Body of pancreas (tissue), 4 donors: ENCODE data around the gene OTUD4. TPM values are rescaled to one million over a fixed set of nuclear protein-coding genes. Genes with fewer than 3 reads are reported as not detected.

Source experiments
- ATAC-seq: fragments of 150-250 bp; one replicate; pipeline ENCODE4 v1.9.1; 2016
- DNase-seq, 4 donors: peaks; one replicate each; pipeline ENCODE4 v3.0.0-alpha.2; 2019
- H3K27ac ChIP-seq, 4 donors: fragments of 200-600 bp; sonication (generic); 1 replicate in 3 of 4; 2 replicates in 1 of 4; pipeline versions ENCODE4 v1.5.1 to v1.6.1; 2016 to 2019; ENCODE audit warnings: mild to moderate bottlenecking in 1 of 4, mixed read lengths in 1 of 4, moderate library complexity in 1 of 4
- H3K27me3 ChIP-seq, 2 donors: fragments of 200-600 bp; sonication (generic); one replicate each; pipeline ENCODE4 v1.6.0; 2016; ENCODE audit warnings: mild to moderate bottlenecking in 1 of 2
- H3K36me3 ChIP-seq, 2 donors: fragments of 200-600 bp; sonication (generic); replicated peaks in 1 of 2; 2 replicates each; pipeline ENCODE4 v1.5.1; 2016; ENCODE audit warnings: low read depth in 2 of 2; ENCODE audit not compliant: insufficient read depth in 1 of 2
- H3K4me1 ChIP-seq: fragments of 200-600 bp; sonication (generic); one replicate; pipeline ENCODE4 v1.6.0; 2016
- H3K4me3 ChIP-seq, 2 donors: fragments of 200-600 bp; sonication (generic); 1 replicate in 1 of 2; 2 replicates in 1 of 2; pipeline ENCODE4 v1.5.1; 2016 to 2019
- H3K9me3 ChIP-seq, 3 donors: fragments of 200-600 bp; sonication (generic); 1 replicate in 2 of 3; 2 replicates in 1 of 3; pipeline ENCODE4 v1.5.1; 2016
- CTCF ChIP-seq, 7 experiments: fragments of 450-650 bp in 4 of 7; fragments of 200-600 bp in 3 of 7; sonication (generic) in 3 of 7; IDR thresholded peaks; one replicate each; pipeline ENCODE4 v1.5.1; 2016 to 2019; ENCODE audit warnings: antibody characterized with exemption in 7 of 7
- POLR2A ChIP-seq, 3 donors: fragments of 450-650 bp; IDR thresholded peaks; one replicate each; pipeline ENCODE4 v1.6.1; 2016; ENCODE audit warnings: antibody characterized with exemption in 3 of 3, mild to moderate bottlenecking in 2 of 3
- WGBS, 2 donors: methylation state at CpG; one replicate each; pipeline ENCODE4 v1.1.5; 2017; 5-methylcytosine and 5-hydroxymethylcytosine counted together
- intact Hi-C: fragments of 100-400 bp; cut with DNase I; formaldehyde crosslinking; loops from one replicate; pipeline ENCODE4 v1.15.1; 2023
- total RNA-seq, 2 donors: library from RNA; depleted of rRNA; stranded (reverse); fragments of >200 nt; gene quantifications; one replicate each; pipeline ENCODE4 v1.1.0, GENCODE V29; 2016

The OTUD4 gene
- total RNA-seq, 2 donors from 2014 or later, result 13.0 to 37.9 TPM

- 43 to 53% methylated on average over 3 of the region's 3 CpGs for WGBS, 2 donors
- ATAC-seq (no peak), DNase-seq (no peak)
- Histone ChIP-seq H3K4me1 (no peaks in the 10 kb centered on the region), H3K9me3 (no peaks in the 10 kb centered on the region), H3K36me3 (no peaks in the 10 kb centered on the region), H3K27ac (no peak overlapping the region), H3K27me3 (no peaks in the 10 kb centered on the region), H3K4me3 (no peak overlapping the region)
- intact Hi-C loops, result no loop called here
- TF ChIP-seq POLR2A (IDR thresholded peaks at IDR 0.05) (no peak), CTCF (IDR thresholded peaks at IDR 0.05) (no peak)
These were observed 9.6 kb upstream of the OTUD4 start for GRCh38 chr4:145189981-145190380.

- intact Hi-C loops, result no loop called here
- no peak for ATAC-seq
- no peak for TF ChIP-seq CTCF (IDR thresholded peaks at IDR 0.05)
- no peak for TF ChIP-seq POLR2A (IDR thresholded peaks at IDR 0.05)
- Histone ChIP-seq H3K9me3 (no peaks in the 10 kb centered on the region), H3K36me3 (no peaks in the 10 kb centered on the region), H3K4me3 (no peak overlapping the region), H3K27ac (no peak overlapping the region), H3K27me3 (no peaks in the 10 kb centered on the region), H3K4me1 (peaks cover under 1% of the 10 kb centered on the region)
- DNase-seq, result no peak
- WGBS, 2 donors, result 73 to 77% methylated on average over 3 of the region's 3 CpGs
These were observed 6.3 kb upstream of the OTUD4 start for GRCh38 chr4:145186729-145187128.

- H3K9me3 ChIP-seq, result no peaks in the 10 kb centered on the region
- no peak overlapping the region for H3K4me3 ChIP-seq
- 60 to 67% methylated on average over 2 of the region's 2 CpGs for WGBS, 2 donors
- TF ChIP-seq POLR2A (IDR thresholded peaks at IDR 0.05), result no peak
- TF ChIP-seq CTCF (IDR thresholded peaks at IDR 0.05), result no peak
- intact Hi-C loops, result no loop called here
- no peaks in the 10 kb centered on the region for H3K36me3 ChIP-seq
- H3K27me3 ChIP-seq, result no peaks in the 10 kb centered on the region
- DNase-seq (no peak), ATAC-seq (no peak)
- H3K4me1 ChIP-seq, result peaks cover 7% of the 10 kb centered on the region
- no peak overlapping the region for H3K27ac ChIP-seq
These were observed 3.2 kb upstream of the OTUD4 start for GRCh38 chr4:145183581-145183980.

- ATAC-seq, result no peak
- WGBS, 2 donors, result 36 to 40% methylated on average over 2 of the region's 2 CpGs
- TF ChIP-seq POLR2A (IDR thresholded peaks at IDR 0.05), result no peak
- TF ChIP-seq CTCF (IDR thresholded peaks at IDR 0.05), result no peak
- intact Hi-C loops, result no loop called here
- Histone ChIP-seq H3K27ac (no peak overlapping the region), H3K9me3 (no peaks in the 10 kb centered on the region), H3K4me1 (peaks cover 7% of the 10 kb centered on the region), H3K36me3 (no peaks in the 10 kb centered on the region), H3K4me3 (no peak overlapping the region), H3K27me3 (no peaks in the 10 kb centered on the region)
- no peak for DNase-seq
These were observed 2.6 kb upstream of the OTUD4 start for GRCh38 chr4:145183023-145183422.

GRCh38 chr4:145182222-145182621, 1.8 kb upstream of the OTUD4 start:
- WGBS, 2 donors, result 94 to 98% methylated on average over 2 of the region's 2 CpGs
- no peak for ATAC-seq

More at GRCh38 chr4:145182222-145182621, 1.8 kb upstream of the OTUD4 start:
- Histone ChIP-seq H3K27ac (no peak overlapping the region), H3K4me3 (no peak overlapping the region), H3K9me3 (no peaks in the 10 kb centered on the region), H3K36me3 (no peaks in the 10 kb centered on the region), H3K4me1 (peaks cover 15% of the 10 kb centered on the region), H3K27me3 (no peaks in the 10 kb centered on the region)
- no peak for DNase-seq
- intact Hi-C loops, result no loop called here
- TF ChIP-seq POLR2A (IDR thresholded peaks at IDR 0.05) (no peak), CTCF (IDR thresholded peaks at IDR 0.05) (no peak)
